A204.1 (cell line): ENCODE results near the gene CD300E.
A peak's percentile ranks its signal among the peaks of the same experiment; 100 is the strongest.
"Not testable (repeated sequence)": the region's sequence is repeated elsewhere in the genome, so short reads cannot be mapped to it uniquely, and the experiment has no call there.

Source experiments
- FAIRE-seq: peaks from 2 replicates; lab custom pipeline; 2012; peaks lifted over from hg19 to GRCh38; lab: Jason Lieb, UNC

Gene CD300E

DNA sequence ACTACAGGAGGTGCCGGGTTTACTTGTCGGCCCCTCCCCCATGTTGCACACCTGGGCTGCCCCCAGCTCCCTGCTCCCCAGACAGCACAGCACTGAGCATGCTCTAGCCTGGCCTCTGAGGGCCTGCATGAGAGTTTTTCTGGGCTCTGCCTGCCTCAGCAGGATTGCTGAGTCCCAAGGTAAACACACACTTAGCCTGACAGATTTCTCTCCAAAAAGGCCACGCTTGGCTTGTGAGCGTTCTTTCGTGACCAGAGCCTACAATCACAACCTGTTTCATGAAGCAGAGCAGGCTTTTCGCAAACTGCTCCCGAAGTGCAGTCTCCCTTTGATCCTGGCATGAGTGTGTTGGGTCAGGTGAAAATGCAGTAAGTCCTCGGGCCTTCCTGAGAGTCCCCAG, 9.8 kb upstream of the CD300E start:
- FAIRE-seq = no peak

DNA sequence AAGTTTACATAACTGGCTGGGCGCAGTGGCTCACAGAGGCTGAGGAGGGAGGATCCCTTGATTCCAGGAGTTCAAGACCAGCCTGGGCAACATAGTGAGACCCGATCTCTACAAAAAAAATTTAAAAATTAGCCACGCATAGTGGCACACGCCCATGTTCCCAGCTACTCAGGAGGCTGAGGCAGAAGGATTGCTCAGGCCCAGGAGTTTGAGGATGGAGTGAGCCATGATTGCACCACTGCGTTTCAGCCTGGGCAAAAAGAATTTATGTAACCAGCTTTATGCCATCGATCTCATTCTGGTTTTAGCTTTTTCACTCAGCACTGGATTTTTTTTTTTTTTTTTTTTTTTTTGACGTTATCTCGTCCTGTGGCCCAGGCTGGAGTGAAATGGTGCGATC, 9.1 kb upstream of the CD300E start:
- no peak for FAIRE-seq

DNA sequence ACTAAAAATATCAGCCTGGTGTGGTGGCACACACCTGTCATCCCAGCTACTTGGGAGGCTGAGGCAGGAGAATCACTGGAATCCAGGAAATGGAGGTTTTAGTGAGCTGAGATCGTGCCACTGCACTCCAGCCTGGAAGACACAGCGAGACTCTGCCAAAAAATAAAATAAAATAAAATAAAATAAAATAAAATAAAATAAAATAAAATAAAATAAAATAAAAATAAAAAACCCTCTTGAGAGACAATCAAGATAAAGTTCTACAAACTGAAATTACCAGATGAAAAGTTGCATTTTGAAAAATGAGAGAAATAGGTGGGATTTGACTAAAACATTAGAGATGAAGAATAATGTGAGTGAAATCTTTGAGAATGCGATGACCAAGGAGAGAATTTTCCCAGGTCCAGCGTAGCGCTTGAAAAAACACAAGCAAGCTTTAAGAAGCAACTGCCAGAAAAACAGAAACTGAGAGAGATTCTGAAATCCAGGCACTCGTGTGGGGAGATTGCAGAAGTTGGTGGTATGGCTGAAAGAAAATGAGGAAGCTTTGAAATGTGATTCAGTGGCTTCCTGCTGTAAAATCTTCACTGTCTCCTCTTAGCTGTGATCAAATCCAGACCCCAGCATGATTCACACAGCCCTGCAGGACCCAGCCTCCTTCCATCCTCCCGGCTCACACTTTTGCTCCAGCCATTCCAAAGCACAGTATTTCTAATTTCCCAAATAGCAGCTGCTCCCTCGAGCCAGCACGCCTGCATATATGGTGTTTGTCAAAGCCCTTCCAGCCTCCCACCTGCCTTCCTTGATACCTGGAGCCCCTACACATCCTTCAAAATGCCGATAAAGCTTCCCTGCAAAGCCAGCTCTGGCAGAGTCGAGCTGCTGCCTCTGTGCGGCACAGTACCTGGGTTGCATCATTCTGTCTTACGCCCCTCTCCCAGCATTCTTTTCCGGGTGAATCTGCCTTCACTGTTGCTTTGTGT, 8.2 kb upstream of the CD300E start:
- FAIRE-seq = no peak

- FAIRE-seq = not testable (repeated sequence)
Measured at GRCh38 chr17:74630251-74630650, 6.7 kb upstream of the CD300E start.

DNA sequence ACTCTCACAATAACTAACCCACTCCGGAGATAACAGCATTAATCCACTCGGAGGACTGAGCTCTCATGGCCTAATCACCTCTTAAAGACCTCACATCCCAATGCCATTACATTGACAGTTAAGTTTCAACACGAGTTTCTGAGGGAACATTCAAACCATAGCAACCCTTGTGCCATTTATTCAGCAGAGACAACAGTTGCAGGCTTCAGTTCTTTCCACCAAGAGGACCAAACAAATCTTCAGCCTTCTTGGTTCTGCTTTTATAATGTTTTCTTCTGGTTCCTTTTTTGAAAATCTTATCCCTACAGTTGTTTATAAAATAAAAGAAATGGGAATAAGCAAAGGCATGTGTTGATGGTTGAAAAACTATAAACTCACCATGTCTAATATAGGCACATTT, 2.1 kb upstream of the CD300E start:
- FAIRE-seq = no peak

- no peak for FAIRE-seq
Measured at GRCh38 chr17:74624131-74624530, 593 bp upstream of the CD300E start.

DNA sequence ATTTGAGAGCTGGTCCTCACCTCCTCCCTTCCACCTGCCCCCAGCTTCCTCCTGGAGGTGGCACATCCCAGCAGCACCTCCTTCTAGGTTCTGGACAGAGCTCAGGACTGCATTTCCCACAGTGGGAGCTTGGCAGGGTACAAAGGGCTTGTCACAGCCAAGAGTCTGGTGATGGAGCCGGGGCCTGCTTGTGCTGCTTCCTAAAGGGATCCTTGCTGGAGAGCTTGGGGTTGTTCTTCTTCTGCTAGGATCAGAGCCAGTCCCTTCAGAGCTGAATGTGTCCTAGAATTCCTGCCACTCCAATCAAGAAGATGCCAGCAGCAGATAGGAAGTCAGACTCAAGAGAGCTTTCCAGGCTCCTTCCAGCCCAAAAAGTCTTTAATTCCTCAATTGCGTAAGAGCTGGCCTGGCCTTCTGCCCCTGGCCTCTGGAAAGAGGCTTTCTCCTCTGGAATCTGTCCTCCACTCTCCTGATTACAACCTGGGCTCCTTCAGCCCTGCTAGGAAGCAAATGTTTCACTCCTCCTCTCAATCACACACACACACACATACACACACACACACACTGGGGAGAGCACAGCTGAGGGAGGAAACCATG, 4.4 kb downstream of the CD300E start:
- FAIRE-seq = no peak

DNA sequence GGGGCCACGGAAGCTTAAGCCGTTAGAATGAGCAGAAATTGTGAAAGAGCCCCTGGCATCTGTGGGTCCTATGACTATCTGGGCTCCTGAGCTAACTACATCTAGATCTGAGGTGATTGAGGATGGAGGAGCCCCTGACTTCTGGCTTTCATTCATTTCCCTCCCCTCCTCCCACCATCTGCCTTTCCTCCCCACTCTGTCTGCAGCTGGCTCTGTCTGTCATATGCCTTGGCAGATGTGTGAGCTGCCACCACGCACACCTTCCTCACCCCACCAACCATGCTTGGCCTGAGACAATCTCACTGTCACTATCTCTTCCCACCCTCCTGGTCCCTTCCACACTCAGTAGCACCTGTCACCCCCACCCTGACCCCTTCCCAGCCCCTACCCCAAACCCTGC, 5.1 kb downstream of the CD300E start:
- FAIRE-seq = no peak

GRCh38 chr17:74616696-74617095, 6.8 kb downstream of the CD300E start:
- no peak for FAIRE-seq

DNA sequence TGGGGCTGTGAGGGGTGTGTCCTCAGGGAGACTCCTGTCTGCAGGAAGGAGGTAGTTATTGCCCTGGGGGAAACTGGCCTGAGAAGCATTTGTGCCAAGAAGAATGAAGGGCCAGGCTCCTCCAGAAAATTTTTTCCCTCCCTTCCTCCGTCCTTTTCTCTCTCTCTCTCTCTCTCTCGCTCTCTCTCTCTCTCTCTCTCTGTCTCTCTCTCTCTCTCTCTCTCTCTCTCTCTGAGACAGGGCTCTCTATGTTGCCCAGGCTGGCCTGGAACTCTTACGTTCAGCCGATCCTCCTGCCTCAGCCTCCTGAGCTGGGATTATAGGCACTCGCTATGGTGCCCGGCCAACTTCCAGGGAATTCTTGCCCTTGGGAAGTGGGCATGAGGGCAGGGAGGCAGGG, 11.5 kb downstream of the CD300E start:
- no peak for FAIRE-seq

DNA sequence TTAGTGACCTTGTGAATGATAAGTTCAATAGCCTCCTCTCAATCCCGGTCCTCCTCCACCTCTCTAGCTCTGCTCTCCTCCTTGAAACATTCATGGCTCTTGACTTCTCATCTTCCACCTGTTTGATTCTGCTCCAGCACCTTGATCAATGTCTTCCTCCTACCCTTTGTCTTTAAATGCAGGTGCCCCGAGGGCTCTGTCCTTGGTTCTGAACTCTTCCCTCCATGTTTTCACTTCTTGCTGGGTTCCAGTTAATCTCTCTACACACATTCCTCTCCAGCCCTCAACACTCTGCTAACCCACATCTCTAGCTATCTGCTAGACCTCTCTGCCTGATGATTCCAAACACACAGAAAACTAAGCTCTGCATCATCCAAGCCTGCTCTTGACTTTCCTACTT, 13.4 kb downstream of the CD300E start:
- FAIRE-seq = no peak

GRCh38 chr17:74608511-74608910, 15.0 kb downstream of the CD300E start:
- FAIRE-seq = no peak

DNA sequence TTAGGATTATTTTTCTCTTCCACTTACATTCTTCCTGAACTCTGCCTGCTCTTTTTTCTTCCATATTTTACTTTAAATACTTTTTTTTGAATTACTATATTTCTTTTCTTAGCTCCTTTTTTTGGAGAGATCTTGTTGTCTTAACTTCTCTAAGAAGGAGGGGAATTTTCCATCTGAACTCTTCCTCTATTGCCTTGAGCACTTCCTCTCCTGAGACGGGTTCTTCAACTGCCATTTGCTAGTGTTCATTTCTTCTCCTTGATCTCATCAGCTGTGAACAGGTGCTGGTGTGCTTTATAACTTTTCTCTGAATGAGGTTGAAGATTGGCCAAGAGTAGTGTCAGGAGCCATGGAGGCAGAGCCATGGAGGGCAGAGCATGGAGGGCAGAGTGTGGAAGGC, 16.3 kb downstream of the CD300E start:
- FAIRE-seq = no peak

DNA sequence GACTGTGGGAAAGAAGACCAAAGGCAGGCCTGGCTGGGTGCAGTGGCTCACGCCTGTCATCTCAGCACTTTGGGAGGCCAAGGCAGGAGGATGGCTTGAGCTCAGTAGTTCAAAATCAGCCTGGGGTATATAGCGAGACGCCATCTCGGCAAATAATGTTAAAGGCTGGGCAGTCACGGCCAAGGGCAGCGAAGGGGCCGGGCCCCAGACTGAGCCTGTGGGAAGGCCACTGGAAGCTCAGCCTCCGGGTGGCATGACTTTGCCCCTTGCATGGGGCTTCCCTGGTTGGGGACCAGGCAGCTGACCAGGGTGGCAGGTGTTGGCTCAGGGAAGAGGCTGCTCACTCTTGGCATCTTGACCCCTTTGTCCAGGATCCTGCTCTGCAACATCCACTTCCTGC, 17.5 kb downstream of the CD300E start:
- no peak for FAIRE-seq

GRCh38 chr17:74605361-74605760, 18.2 kb downstream of the CD300E start:
- FAIRE-seq = no peak

- no peak for FAIRE-seq
Measured at GRCh38 chr17:74604761-74605160, 18.8 kb downstream of the CD300E start.

GRCh38 chr17:74604200-74604599, 19.3 kb downstream of the CD300E start:
- FAIRE-seq = no peak

GRCh38 chr17:74603746-74604145, 19.8 kb downstream of the CD300E start:
- no peak for FAIRE-seq

GRCh38 chr17:74603037-74603635, 20.4 kb downstream of the CD300E start:
- no peak for FAIRE-seq

DNA sequence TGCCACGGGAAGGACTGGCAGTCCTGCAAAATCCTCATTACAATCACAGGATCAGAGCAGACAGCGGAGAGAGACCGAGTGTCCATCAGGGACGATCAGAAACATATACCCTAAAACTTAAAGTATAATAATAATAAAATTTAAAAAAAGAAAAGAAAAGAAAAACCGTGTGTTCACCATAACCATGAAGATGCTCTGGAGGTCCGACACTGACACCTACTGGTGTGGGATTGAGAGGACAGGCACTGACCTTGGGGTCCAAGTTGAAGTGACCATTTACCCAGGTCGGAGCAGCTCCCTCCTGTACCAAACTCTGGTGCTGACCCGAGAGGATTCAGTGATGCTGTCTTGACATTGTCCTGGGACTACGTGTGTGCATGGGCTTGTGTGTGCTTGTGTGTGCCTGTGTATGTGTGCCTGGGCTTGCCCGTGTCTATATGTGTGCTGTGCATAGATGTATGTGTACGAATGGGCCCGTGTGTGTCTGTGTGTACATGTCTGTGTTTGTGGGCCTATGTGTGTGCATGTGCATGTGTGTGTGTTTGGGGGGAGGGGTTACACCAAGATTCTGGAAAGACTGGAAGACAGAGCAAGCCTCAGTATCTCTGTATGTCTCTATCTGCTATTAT, 21.5 kb downstream of the CD300E start:
- FAIRE-seq = peak; percentile 61

GRCh38 chr17:74599448-74599939, 24.0 kb downstream of the CD300E start:
- FAIRE-seq = no peak

DNA sequence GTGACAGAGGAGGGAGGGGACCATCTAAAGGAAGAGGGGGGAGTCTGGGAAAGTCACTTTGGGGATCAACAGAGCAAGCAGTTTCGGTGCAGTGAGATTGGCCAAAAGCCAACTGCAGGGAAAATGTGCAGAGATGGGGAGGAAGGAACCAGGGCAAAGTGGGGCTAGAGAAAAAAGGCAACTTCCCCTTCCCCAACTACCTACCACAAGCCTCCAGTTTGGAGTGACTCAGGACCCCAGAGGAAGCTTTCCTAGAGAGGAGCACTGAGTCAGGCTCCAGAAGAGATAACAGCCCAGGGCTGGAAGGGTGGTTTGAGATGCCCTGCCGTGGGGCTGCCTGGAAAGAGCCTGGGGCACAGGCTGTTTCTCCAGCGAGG, 24.5 kb downstream of the CD300E start:
- FAIRE-seq = no peak
